Chondrocyte (in vitro differentiated cells): ENCODE measurements around the gene VTCN1. TPM values are rescaled to one million over a fixed set of nuclear protein-coding genes. Genes with fewer than 3 reads are reported as not detected.

Experiments used
- DNase-seq: peaks from one replicate; pipeline ENCODE4 v3.0.0; 2021; ENCODE audit warnings: mixed read lengths, low spot score
- H3K27ac Mint-ChIP-seq: one replicate; pipeline ENCODE4 v1.8.0; 2021; ENCODE audit warnings: mild to moderate bottlenecking, moderate library complexity, mixed read lengths; ENCODE audit not compliant: unreplicated experiment
- H3K27me3 Mint-ChIP-seq: 2 replicates; pipeline ENCODE4 v1.8.0; 2021; ENCODE audit warnings: low read depth, mixed read lengths
- H3K36me3 Mint-ChIP-seq: 2 replicates; pipeline ENCODE4 v1.8.0; 2021; ENCODE audit warnings: low read depth, mixed read lengths
- H3K4me1 Mint-ChIP-seq: 2 replicates; pipeline ENCODE4 v1.8.0; 2021; ENCODE audit warnings: low read depth, mild to moderate bottlenecking, mixed read lengths
- H3K4me3 Mint-ChIP-seq: one replicate; pipeline ENCODE4 v1.8.0; 2021; ENCODE audit warnings: mild to moderate bottlenecking, moderate library complexity, mixed read lengths; ENCODE audit not compliant: unreplicated experiment
- H3K9me3 Mint-ChIP-seq: 2 replicates; pipeline ENCODE4 v1.8.0; 2021; ENCODE audit warnings: low read depth, mixed read lengths
- CTCF ChIP-seq: fragments of 200-600 bp; sonication (generic); IDR thresholded peaks from 2 replicates; pipeline ENCODE4 v1.5.0; 2021; ENCODE audit warnings: antibody characterized with exemption, mild to moderate bottlenecking, moderate library complexity
- total RNA-seq: library from RNA; stranded (reverse); gene quantifications from 3 replicates; pipeline ENCODE4 v1.2.1, GENCODE V29; 2021

The VTCN1 gene
- total RNA-seq, 1 donor from 2014 or later = not detected

GRCh38 chr1:117117697-117118096 is 93.0 kb downstream of the VTCN1 start:
- Mint-ChIP-seq H3K4me1 (peaks cover 9% of the 10 kb centered on the region), H3K36me3 (peaks cover 4% of the 10 kb centered on the region)
- TF ChIP-seq CTCF = no peak

GRCh38 chr1:117116784-117117130 is 94.0 kb downstream of the VTCN1 start:
- DNase-seq = no peak
- no peak for TF ChIP-seq CTCF
- H3K9me3 Mint-ChIP-seq = no peaks in the 10 kb centered on the region
- peaks cover 8% of the 10 kb centered on the region for H3K36me3 Mint-ChIP-seq
- H3K27me3 Mint-ChIP-seq = no peaks in the 10 kb centered on the region
- H3K4me1 Mint-ChIP-seq = peaks cover 7% of the 10 kb centered on the region
- no peak overlapping the region for H3K4me3 Mint-ChIP-seq
- no peak overlapping the region for H3K27ac Mint-ChIP-seq

More at GRCh38 chr1:117117697-117118096, 93.0 kb downstream of the VTCN1 start:
- H3K4me3 Mint-ChIP-seq = no peak overlapping the region
- H3K27ac Mint-ChIP-seq = no peak overlapping the region
- H3K9me3 Mint-ChIP-seq = no peaks in the 10 kb centered on the region
- no peaks in the 10 kb centered on the region for H3K27me3 Mint-ChIP-seq
- no peak for DNase-seq

GRCh38 chr1:117116090-117116783 is 94.5 kb downstream of the VTCN1 start:
- no peak overlapping the region for H3K4me3 Mint-ChIP-seq
- H3K9me3 Mint-ChIP-seq = no peaks in the 10 kb centered on the region
- H3K36me3 Mint-ChIP-seq = peaks cover 10% of the 10 kb centered on the region
- H3K4me1 Mint-ChIP-seq = peaks cover 7% of the 10 kb centered on the region
- no peak overlapping the region for H3K27ac Mint-ChIP-seq
- H3K27me3 Mint-ChIP-seq = no peaks in the 10 kb centered on the region
- DNase-seq = no peak
- no peak for TF ChIP-seq CTCF

- Mint-ChIP-seq H3K36me3 (peaks cover 10% of the 10 kb centered on the region), H3K4me3 (no peak overlapping the region), H3K27me3 (no peaks in the 10 kb centered on the region), H3K4me1 (no peaks in the 10 kb centered on the region), H3K9me3 (no peaks in the 10 kb centered on the region), H3K27ac (no peak overlapping the region)
- no peak for DNase-seq
- TF ChIP-seq CTCF = no peak
Observed at GRCh38 chr1:117114877-117115276, 95.8 kb downstream of the VTCN1 start.

GRCh38 chr1:117113199-117113598 is 97.5 kb downstream of the VTCN1 start:
- no peak for DNase-seq
- Mint-ChIP-seq H3K9me3 (no peaks in the 10 kb centered on the region), H3K36me3 (peaks cover 19% of the 10 kb centered on the region), H3K27ac (no peak overlapping the region), H3K27me3 (no peaks in the 10 kb centered on the region), H3K4me1 (no peaks in the 10 kb centered on the region), H3K4me3 (no peak overlapping the region)
- no peak for TF ChIP-seq CTCF
